Measurements from ENCODE around the gene KLHL29.

GRCh38 chr2:23361152-23361551 is 23.8 kb upstream of the KLHL29 start:
- TF ChIP-seq POLR2A (IDR thresholded peaks at IDR 0.05; ENCODE audit: low read depth, low read length) (no peak), CTCF (IDR thresholded peaks at IDR 0.05; ENCODE audit: extremely low read depth in 1 of 2, insufficient read depth in 1 of 2, low read depth in 1 of 2, low read length in 2 of 2) (no peak), MAX (IDR thresholded peaks at IDR 0.05; ENCODE audit: insufficient read depth, insufficient read length) (no peak), EZH2 (IDR thresholded peaks at IDR 0.05; ENCODE audit: borderline replicate concordance, low read depth, low read length, severe bottlenecking) (no peak), POLR2AphosphoS5 (IDR thresholded peaks at IDR 0.05; ENCODE audit: insufficient read depth, low read depth, low read length) (no peak), FOS (IDR thresholded peaks at IDR 0.05; ENCODE audit: borderline replicate concordance, insufficient read depth, low read length) (no peak), GATA2 (IDR thresholded peaks at IDR 0.05; ENCODE audit: insufficient read depth, insufficient read length, low read depth, low read length) (no peak), MYC (IDR thresholded peaks at IDR 0.05; ENCODE audit: low read depth, low read length) (no peak)

All from endothelial cell of umbilical vein (primary cell).